Hepatocyte (in vitro differentiated cells): ENCODE measurements around the gene DCAF8L2. TPM values are rescaled to one million over a fixed set of nuclear protein-coding genes. Genes with fewer than 3 reads are reported as not detected.

Source experiments
- DNase-seq: peaks from one replicate; pipeline ENCODE4 v3.0.0-alpha.2; 2016; ENCODE audit warnings: low spot score
- H2AFZ ChIP-seq: fragments of 200-600 bp; sonication (generic); 2 replicates; pipeline ENCODE4 v1.6.0; 2016; ENCODE audit warnings: antibody characterized with exemption, mild to moderate bottlenecking
- H3K27ac ChIP-seq: fragments of 200-600 bp; sonication (generic); 2 replicates; pipeline ENCODE4 v1.5.1; 2016; ENCODE audit warnings: mild to moderate bottlenecking
- H3K27me3 ChIP-seq: fragments of 200-600 bp; sonication (generic); 2 replicates; pipeline ENCODE4 v1.6.1; 2016
- H3K36me3 ChIP-seq: fragments of 200-600 bp; sonication (generic); replicated peaks from 2 replicates; pipeline ENCODE4 v1.5.1; 2016; ENCODE audit warnings: low read depth; ENCODE audit not compliant: insufficient read depth
- H3K4me1 ChIP-seq: fragments of 200-600 bp; sonication (generic); 2 replicates; pipeline ENCODE4 v1.5.1; 2016; ENCODE audit warnings: mild to moderate bottlenecking, moderate library complexity; ENCODE audit not compliant: insufficient read depth
- H3K4me2 ChIP-seq: fragments of 200-600 bp; sonication (generic); 2 replicates; pipeline ENCODE4 v1.6.0; 2016
- H3K4me3 ChIP-seq: fragments of 200-600 bp; sonication (generic); 2 replicates; pipeline ENCODE4 v1.5.1; 2016; ENCODE audit warnings: mild to moderate bottlenecking
- H3K79me2 ChIP-seq: fragments of 200-600 bp; sonication (generic); 2 replicates; pipeline ENCODE4 v1.6.0; 2017; ENCODE audit warnings: mild to moderate bottlenecking
- H3K9me2 ChIP-seq: fragments of 200-600 bp; sonication (generic); replicated peaks from 2 replicates; pipeline ENCODE4 v1.6.0; 2017; ENCODE audit warnings: mild to moderate bottlenecking; ENCODE audit not compliant: insufficient read depth
- H3K9me3 ChIP-seq: fragments of 200-600 bp; sonication (generic); 2 replicates; pipeline ENCODE4 v1.5.1; 2016; ENCODE audit warnings: low read depth, mild to moderate bottlenecking
- H4K20me1 ChIP-seq: fragments of 200-600 bp; sonication (generic); 2 replicates; pipeline ENCODE4 v1.6.0; 2016; ENCODE audit warnings: mild to moderate bottlenecking; ENCODE audit not compliant: insufficient read depth, poor library complexity, severe bottlenecking
- CTCF ChIP-seq: fragments of 200-600 bp; sonication (generic); IDR thresholded peaks from 2 replicates; pipeline ENCODE4 v1.5.1; 2016; ENCODE audit warnings: antibody characterized with exemption, mild to moderate bottlenecking; ENCODE audit not compliant: poor library complexity
- EZH2 ChIP-seq: fragments of 200-600 bp; sonication (generic); IDR thresholded peaks from 2 replicates; pipeline ENCODE4 v1.6.1; 2016; ENCODE audit warnings: antibody characterized with exemption, mild to moderate bottlenecking, borderline replicate concordance
- EZH2phosphoT487 ChIP-seq: fragments of 200-600 bp; sonication (generic); IDR thresholded peaks from one replicate; pipeline ENCODE4 v1.6.1; 2018; ENCODE audit warnings: antibody characterized with exemption, mild to moderate bottlenecking, low read depth, moderate library complexity; ENCODE audit not compliant: unreplicated experiment, severe bottlenecking
- WGBS: methylation state at CpG from one replicate; pipeline ENCODE4 v1.1.6; 2016; ENCODE audit warnings: low lambda C conversion rate; ENCODE audit errors: missing lambda C conversion rate; 5-methylcytosine and 5-hydroxymethylcytosine counted together
- polyA plus RNA-seq: library from polyadenylated mRNA; unstranded; fragments of >200 nt; fragmentation: Nextera tagmentation; extraction: Ambion mirVana; gene quantifications from 2 replicates; pipeline ENCODE4 v1.2.1, GENCODE V29; 2016
- total RNA-seq: library from RNA; depleted of rRNA; stranded (reverse); fragments of >200 nt; gene quantifications from 2 replicates; pipeline ENCODE4 v1.2.3, GENCODE V29; 2014

Gene DCAF8L2
- total and polyA plus RNA-seq, 2 experiments from 2014 or later: not detected

GRCh38 chrX:27751976-27752375 is 161.8 kb downstream of the DCAF8L2 start:
- Histone ChIP-seq H4K20me1 (no peaks in the 10 kb centered on the region), H3K36me3 (no peaks in the 10 kb centered on the region), H3K9me3 (no peaks in the 10 kb centered on the region), H3K4me2 (no peak overlapping the region), H3K27ac (no peak overlapping the region), H3K4me1 (no peaks in the 10 kb centered on the region), H3K27me3 (no peaks in the 10 kb centered on the region), H2AFZ (no peak overlapping the region), H3K79me2 (no peaks in the 10 kb centered on the region), H3K9me2 (no peaks in the 10 kb centered on the region), H3K4me3 (no peak overlapping the region)
- TF ChIP-seq EZH2phosphoT487 (no peak), EZH2 (no peak), CTCF (no peak)
- DNase-seq: no peak
- WGBS: 46% methylated on average over 2 of the region's 2 CpGs

- Histone ChIP-seq H3K9me2 (no peaks in the 10 kb centered on the region), H3K36me3 (no peaks in the 10 kb centered on the region), H3K4me2 (no peak overlapping the region), H2AFZ (no peak overlapping the region), H3K4me3 (no peak overlapping the region), H4K20me1 (no peaks in the 10 kb centered on the region), H3K4me1 (no peaks in the 10 kb centered on the region), H3K9me3 (no peaks in the 10 kb centered on the region), H3K79me2 (no peaks in the 10 kb centered on the region), H3K27ac (no peak overlapping the region), H3K27me3 (no peaks in the 10 kb centered on the region)
- 89% methylated on average over 12 of the region's 12 CpGs for WGBS
- TF ChIP-seq EZH2 (no peak), CTCF (no peak), EZH2phosphoT487 (no peak)
- DNase-seq: no peak
Measured at GRCh38 chrX:27765718-27766117, 175.6 kb downstream of the DCAF8L2 start.

GRCh38 chrX:27767387-27767786 is 177.2 kb downstream of the DCAF8L2 start:
- H3K36me3 ChIP-seq: no peaks in the 10 kb centered on the region
- H3K9me3 ChIP-seq: no peaks in the 10 kb centered on the region
- no peak overlapping the region for H2AFZ ChIP-seq
- no peaks in the 10 kb centered on the region for H3K9me2 ChIP-seq
- TF ChIP-seq EZH2phosphoT487: no peak
- TF ChIP-seq EZH2: no peak
- no peak for TF ChIP-seq CTCF
- no peaks in the 10 kb centered on the region for H3K4me1 ChIP-seq
- H3K79me2 ChIP-seq: no peaks in the 10 kb centered on the region
- H3K27ac ChIP-seq: no peak overlapping the region
- DNase-seq: no peak
- no peak overlapping the region for H3K4me2 ChIP-seq
- H4K20me1 ChIP-seq: no peaks in the 10 kb centered on the region
- H3K4me3 ChIP-seq: no peak overlapping the region
- no peaks in the 10 kb centered on the region for H3K27me3 ChIP-seq

- no peak overlapping the region for H3K27ac ChIP-seq
- no peaks in the 10 kb centered on the region for H3K4me1 ChIP-seq
- H2AFZ ChIP-seq: no peak overlapping the region
- H3K79me2 ChIP-seq: no peaks in the 10 kb centered on the region
- TF ChIP-seq EZH2phosphoT487 (no peak), EZH2 (no peak)
- no peaks in the 10 kb centered on the region for H4K20me1 ChIP-seq
- WGBS: 64% methylated on average over 2 of the region's 2 CpGs
- no peak for DNase-seq
- no peaks in the 10 kb centered on the region for H3K36me3 ChIP-seq
- H3K4me2 ChIP-seq: no peak overlapping the region
- H3K4me3 ChIP-seq: no peak overlapping the region
- H3K27me3 ChIP-seq: no peaks in the 10 kb centered on the region
- H3K9me2 ChIP-seq: no peaks in the 10 kb centered on the region
- no peaks in the 10 kb centered on the region for H3K9me3 ChIP-seq
Measured at GRCh38 chrX:27775984-27776383, 185.8 kb downstream of the DCAF8L2 start.
